Measurements from ENCODE around the gene WDR75. TPM values are rescaled to one million over a fixed set of nuclear protein-coding genes. Genes with fewer than 3 reads are reported as not detected.
A peak's percentile ranks its signal among the peaks of the same experiment; 100 is the strongest.
"Not testable (repeated sequence)": the region's sequence is repeated elsewhere in the genome, so short reads cannot be mapped to it uniquely, and the experiment has no call there.

The WDR75 gene
- total RNA-seq, 1 donor from 2014 or later: 33.6 TPM

GRCh38 chr2:189465478-189465877 lies 24.2 kb downstream of the WDR75 start:
- no peak overlapping the region for H3K4me3 ChIP-seq (ENCODE audit: low read depth, low read length)
- no peak for DNase-seq (ENCODE audit: low read depth)
- TF ChIP-seq, protein P1, sequence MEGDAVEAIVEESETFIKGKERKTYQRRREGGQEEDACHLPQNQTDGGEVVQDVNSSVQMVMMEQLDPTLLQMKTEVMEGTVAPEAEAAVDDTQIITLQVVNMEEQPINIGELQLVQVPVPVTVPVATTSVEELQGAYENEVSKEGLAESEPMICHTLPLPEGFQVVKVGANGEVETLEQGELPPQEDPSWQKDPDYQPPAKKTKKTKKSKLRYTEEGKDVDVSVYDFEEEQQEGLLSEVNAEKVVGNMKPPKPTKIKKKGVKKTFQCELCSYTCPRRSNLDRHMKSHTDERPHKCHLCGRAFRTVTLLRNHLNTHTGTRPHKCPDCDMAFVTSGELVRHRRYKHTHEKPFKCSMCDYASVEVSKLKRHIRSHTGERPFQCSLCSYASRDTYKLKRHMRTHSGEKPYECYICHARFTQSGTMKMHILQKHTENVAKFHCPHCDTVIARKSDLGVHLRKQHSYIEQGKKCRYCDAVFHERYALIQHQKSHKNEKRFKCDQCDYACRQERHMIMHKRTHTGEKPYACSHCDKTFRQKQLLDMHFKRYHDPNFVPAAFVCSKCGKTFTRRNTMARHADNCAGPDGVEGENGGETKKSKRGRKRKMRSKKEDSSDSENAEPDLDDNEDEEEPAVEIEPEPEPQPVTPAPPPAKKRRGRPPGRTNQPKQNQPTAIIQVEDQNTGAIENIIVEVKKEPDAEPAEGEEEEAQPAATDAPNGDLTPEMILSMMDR (conservative IDR thresholded peaks at IDR 0.05; ENCODE audit: low read depth, low read length): no peak

DNA sequence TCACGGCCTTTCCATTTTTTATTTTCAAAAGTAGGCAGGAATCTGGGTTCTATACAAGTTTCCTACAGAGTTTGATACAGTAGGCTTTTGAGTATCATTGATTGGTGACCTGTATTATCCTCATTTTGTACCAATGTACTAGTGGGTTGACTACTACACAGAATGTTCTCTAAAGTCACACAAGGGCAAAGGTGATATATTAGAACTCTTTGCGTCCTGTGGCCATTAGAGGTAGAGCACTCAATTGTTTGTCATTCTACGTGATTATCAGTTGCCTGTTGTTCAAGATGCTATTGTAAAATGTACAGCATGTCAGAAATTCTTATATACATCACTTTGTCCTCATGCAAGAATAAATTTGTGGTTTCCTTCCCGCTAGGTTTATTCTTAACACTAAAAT lies 24.8 kb downstream of the WDR75 start:
- DNase-seq (ENCODE audit: low read depth): no peak
- TF ChIP-seq, protein P1 (conservative IDR thresholded peaks at IDR 0.05; ENCODE audit: low read depth, low read length): no peak

GRCh38 chr2:189466656-189467055 lies 25.4 kb downstream of the WDR75 start:
- TF ChIP-seq, protein P1 (conservative IDR thresholded peaks at IDR 0.05; ENCODE audit: low read depth, low read length): peak; percentile 69
- DNase-seq (ENCODE audit: low read depth): no peak
- H3K4me3 ChIP-seq (ENCODE audit: low read depth, low read length): no peak overlapping the region

More for the DNA sequence above, 24.8 kb downstream of the WDR75 start:
- H3K4me3 ChIP-seq (ENCODE audit: low read depth, low read length): no peak overlapping the region

- no peak for DNase-seq (ENCODE audit: low read depth)
- no peak overlapping the region for H3K4me3 ChIP-seq (ENCODE audit: low read depth, low read length)
- TF ChIP-seq, protein P1 (conservative IDR thresholded peaks at IDR 0.05; ENCODE audit: low read depth, low read length): no peak
Measured at GRCh38 chr2:189467160-189467559, 25.9 kb downstream of the WDR75 start.

DNA sequence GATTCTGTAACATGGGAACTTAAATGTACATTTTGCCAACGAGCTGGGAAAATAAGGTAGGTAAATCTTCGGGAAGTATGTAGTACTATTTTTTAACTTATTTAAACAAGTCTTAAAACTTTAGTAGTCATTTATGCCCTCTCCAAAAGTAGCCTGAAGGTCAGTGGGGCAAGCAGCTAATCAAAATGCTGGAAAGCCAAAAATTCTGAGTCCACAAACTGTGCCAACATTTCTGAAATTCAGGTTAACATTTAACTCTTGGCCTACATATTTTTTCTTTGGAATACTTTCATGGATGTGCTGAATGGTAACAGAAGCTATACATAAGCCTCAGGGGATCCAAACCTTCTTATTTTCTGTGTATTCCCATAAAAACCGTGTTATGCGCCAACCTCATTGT lies 26.3 kb downstream of the WDR75 start:
- TF ChIP-seq, protein P1 (conservative IDR thresholded peaks at IDR 0.05; ENCODE audit: low read depth, low read length): no peak

DNA sequence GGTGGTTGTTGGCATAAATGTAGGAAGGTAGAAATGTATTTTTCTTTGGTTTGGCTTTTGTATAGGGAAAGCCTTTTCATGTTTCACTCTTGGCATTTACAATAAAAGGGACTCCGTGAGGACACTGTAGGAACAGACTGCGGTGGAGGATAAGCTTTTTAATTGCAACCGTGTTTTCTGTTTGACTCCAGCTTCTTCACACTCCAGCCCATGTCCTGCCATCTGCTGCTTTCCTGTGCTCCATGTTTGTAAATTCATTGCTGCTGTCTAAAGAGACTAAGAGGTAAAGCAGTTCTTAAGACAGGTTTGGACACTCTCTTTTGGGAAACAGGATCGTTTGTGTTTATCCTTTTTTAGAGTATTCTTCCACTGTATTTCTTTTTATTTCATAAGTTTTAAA lies 33.3 kb downstream of the WDR75 start:
- TF ChIP-seq, protein P1 (conservative IDR thresholded peaks at IDR 0.05; ENCODE audit: low read depth, low read length): no peak
- no peak for DNase-seq (ENCODE audit: low read depth)
- no peak overlapping the region for H3K4me3 ChIP-seq (ENCODE audit: low read depth, low read length)

More for the DNA sequence above, 26.3 kb downstream of the WDR75 start:
- no peak overlapping the region for H3K4me3 ChIP-seq (ENCODE audit: low read depth, low read length)
- DNase-seq (ENCODE audit: low read depth): no peak

DNA sequence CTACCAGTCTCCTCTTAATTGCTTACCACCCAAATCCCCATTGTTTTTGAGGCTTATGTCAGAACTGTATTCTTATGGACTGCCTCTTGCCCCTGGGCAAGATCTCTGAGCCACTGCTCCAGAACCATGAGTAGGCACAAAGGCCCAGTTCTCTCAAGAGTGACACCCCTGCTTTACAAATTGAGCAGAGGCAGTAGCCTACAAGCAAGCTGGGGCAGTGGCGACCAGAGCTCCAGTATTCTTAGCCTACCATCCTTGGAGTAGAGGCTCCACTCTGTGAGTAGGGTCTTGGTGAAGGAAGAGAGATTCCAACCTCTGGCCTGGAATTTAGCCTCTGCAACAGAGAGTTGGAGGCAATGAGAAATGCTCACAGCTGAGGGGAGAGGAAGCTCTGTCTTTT lies 36.5 kb downstream of the WDR75 start:
- no peak for DNase-seq (ENCODE audit: low read depth)
- H3K4me3 ChIP-seq (ENCODE audit: low read depth, low read length): no peak overlapping the region
- TF ChIP-seq, protein P1 (conservative IDR thresholded peaks at IDR 0.05; ENCODE audit: low read depth, low read length): no peak

DNA sequence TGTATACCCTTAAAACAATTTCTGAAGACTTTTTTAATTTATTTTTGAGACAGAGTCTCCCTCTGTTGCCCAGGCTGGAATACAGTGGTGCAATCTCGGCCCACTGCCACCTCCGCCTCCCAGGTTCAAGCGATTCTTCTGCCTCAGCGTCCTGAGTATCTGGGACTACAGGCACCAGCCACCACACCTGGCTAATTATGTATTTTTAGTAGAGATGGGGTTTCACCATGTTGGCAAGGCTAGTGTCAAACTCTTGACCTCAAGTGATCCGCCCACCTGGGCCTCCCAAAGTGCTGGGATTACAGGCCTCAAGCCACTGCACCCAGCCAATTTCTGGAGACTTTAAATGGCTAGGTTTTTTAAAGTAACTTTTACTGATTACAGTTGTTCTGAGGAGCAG lies 37.0 kb downstream of the WDR75 start:
- DNase-seq (ENCODE audit: low read depth); H3K4me3 ChIP-seq (ENCODE audit: low read depth, low read length): not testable (repeated sequence)

Measured in epithelial cell of proximal tubule (primary cell).